Measurements from ENCODE around the gene OR1J2.

- TF ChIP-seq POLR2AphosphoS5 (IDR thresholded peaks at IDR 0.05) = no peak
- no peak for TF ChIP-seq CTCF (IDR thresholded peaks at IDR 0.05)
- no peak for TF ChIP-seq POLR2A (IDR thresholded peaks at IDR 0.05)
Observed at GRCh38 chr9:122536134-122536533, 25.5 kb downstream of the OR1J2 start.
